Measurements from ENCODE around the gene TIGD6.

The TIGD6 gene

DNA sequence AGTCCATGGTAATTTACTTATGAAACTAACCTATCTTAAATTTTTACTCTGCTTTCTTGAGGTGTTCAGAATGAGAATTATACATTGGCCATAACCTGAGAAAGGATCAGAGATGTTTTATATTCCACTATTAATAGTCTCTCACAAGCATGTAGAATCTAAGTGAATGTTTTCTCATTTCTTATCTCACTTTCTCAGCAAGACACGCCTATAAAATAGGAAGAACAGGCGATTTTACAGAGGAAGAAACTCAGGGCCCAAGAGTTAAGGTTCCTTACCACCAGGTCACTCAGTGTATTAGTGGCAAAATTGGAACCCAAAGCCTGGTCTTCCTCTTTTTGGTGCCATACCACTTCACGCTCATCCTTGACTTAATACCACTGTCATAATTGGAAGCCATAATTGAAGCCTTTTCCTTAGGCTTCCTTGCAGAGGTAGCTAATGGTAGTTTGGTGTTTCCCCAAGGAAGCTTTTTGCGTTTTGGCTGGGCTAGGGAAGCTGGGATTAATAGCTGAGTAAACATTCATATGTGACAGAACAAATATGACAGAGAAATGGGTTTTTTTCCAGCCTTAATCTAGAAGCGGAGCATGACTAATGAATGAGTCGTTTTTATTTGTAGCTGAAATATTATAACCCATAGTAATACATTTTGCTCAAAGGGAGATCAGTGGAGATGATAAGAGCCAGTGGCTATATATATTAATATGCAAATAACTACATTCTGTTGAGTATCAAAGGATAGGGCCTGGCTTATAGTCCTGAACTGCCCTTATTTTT is 17.0 kb upstream of the TIGD6 start:
- no peak for DNase-seq

DNA sequence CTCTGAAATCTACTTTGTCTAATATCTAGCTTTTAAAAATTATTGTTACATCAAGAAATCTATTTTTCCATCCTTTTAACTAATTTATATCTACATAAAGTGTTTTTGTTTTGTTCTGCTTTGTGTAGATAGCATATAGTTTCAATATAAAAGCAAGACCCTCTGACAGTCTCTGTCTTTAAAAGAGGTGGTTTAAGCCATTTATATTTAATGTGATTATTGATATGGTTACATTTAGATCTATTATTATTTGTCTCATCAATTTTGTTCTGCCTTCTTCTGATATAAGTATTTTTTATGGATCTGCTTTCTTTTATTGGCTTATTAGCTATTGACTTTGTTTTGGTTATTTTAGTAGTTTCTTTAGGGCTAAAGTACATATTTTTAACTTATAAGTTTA is 16.1 kb upstream of the TIGD6 start:
- no peak for DNase-seq

DNA sequence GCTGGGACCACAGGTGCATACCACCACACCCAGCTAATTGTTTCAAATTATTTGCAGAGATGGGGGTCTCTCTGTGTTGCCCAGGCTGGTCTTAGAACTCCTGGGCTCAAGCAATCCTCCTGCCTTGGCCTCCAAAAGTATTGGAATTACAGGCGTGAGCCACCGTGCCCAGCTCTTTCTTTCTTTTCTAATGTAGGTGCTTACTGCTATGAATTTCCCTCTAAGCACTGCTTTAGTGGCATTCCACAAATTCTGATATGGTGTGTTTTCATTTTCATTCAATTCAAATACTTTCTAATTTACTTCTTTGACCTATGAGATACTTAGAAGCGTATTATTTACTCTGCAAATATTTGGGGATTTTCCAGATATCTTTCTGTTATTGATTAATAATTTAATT is 15.0 kb upstream of the TIGD6 start:
- no peak for DNase-seq

DNA sequence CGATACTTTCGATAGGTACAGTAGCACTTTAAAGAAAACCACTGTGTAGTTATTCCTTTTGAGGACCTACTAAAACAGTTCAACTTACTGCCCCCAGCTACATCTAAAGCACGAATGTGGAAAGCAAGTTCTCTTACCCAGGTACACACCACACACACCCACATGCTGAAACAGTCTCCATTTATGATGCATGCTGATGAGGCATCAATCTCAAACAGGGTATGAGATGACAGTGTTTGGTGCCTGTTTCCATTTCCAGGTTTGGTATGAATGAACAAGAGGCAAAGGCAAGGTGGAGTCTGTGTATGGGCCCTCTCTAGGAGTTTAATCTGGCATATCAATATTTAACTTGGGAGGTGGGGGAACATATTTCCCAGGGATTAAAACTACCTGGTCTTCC is 14.0 kb upstream of the TIGD6 start:
- no peak for DNase-seq

DNA sequence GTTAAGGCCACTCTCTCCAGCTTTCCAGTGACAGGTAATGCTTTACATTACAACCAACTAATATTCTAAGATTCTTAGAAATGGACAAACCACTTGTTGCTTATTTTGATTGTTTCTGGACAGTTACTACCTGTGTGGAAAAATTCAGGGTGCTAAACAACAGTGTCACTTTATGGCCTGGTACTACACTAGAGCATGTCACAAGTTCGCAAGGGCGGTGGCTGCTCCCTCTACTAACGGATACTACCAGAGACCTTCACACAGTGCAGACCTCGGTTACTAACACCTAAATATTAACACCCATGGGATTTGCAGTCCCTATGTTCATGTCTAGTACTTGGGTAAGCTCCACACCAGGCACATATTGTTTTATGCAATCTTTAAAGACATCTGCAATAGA is 13.5 kb upstream of the TIGD6 start:
- DNase-seq, result no peak

DNA sequence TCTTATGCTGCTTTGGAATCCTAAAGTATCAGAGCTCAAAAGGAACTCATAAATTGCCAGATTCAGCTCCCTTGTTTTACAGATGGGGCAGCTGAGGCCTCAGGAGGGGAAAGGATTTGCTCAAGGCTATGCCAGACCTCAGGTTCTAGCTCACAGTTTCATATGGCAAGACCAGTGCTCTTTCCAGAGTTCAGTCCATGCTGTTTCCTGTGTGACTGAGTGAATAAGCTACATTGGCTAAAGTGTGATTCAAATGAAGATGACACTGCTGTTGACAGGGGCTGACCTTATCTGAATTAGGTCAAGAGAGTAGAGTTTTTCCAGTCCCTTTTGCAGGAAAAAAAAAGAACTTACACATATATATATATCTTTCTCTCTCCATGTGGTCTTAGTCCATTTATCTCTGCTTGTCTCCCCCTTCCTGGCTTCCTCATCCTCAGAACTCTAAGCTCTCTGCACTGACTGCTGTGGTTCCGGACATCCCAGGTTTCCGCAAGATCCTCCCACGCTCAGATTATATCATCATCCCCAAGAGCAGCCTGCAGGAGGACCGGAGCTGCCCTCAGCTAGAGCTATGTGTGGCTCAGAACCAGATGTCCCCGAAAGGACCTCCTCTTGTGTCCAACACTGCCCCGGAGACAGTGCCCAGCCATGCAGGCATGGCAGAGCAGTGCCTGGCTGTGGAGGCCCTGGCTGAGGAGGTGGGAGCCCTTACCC is 9.4 kb upstream of the TIGD6 start:
- DNase-seq, result no peak

DNA sequence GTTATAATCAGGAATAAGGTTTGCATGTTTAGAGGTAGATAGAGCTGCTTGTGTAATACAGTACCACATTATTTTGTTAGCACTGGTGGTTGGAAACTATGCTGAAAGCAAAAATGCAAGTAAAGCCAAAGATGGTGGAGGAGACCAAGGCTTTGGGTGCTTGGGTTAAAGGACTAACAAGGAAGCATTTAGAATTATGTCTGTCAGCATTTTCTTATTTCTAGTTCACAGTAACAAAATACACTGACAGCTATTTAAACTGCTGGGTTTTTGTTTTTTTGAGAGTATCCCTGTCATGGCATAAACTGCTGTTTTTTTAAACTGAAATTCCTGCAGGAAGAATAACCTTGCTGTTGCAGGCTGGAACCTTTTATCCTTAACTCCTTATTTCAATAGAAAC is 6.6 kb upstream of the TIGD6 start:
- DNase-seq, result no peak

DNA sequence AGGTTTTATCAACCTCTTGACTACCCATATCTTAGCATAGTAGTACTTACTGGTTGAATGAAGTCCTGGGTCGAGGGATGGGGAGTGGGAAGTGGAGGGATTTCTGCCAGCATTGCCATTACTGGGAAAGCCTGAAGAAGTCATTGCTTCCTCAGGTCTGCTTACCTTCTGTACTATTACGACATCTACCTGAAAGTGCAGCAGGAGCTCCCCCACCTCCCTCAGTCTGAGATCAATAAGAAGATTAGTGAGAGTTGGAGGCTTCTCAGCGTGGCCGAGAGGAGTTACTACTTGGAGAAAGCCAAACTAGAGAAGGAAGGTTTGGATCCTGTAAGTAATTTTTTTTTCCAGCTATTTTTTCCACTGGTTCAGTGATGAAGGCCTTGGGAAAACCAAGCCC is 5.9 kb upstream of the TIGD6 start:
- no peak for DNase-seq

DNA sequence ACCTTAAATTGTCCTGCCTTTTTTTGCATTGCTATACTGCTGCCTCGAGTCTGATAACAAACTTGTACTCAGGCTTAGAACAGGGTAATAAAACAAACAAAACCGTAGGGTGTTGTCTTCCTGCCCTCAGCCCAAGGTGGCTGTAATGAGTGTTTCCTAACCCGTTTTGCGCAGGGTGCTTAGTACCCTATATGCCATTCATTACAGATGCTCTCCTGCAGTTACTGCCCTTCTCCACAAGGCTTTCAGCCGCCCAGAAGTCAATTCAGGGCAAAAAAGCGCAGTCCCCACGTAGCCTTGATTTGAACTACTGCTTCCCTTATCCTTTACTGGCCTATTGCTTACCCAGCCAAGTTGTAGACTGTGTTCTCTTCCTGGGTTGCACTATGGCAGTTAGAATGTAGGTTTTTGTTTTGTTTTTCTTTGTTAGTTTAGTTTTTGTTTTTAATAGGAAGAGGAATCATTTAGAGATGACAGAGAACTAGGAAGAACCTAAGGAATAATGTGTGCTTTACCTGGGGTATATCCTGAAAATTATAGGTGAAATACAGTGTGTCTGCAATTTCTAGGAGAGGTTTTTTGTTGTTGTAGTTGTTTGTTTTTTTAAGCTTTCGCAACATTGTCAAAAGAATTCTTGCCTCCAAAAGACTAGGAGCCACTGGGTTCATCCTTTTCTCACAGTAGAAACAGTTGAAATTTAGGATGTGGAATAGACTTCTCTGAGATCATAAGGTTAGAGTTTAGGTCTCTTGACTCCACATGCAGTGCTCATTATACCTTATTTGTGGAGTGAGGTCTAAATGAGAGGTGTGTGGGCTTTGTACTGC is 1.4 kb upstream of the TIGD6 start:
- peak in 3 of 56 donors; percentile 3 to 19 (median 7) for DNase-seq

DNA sequence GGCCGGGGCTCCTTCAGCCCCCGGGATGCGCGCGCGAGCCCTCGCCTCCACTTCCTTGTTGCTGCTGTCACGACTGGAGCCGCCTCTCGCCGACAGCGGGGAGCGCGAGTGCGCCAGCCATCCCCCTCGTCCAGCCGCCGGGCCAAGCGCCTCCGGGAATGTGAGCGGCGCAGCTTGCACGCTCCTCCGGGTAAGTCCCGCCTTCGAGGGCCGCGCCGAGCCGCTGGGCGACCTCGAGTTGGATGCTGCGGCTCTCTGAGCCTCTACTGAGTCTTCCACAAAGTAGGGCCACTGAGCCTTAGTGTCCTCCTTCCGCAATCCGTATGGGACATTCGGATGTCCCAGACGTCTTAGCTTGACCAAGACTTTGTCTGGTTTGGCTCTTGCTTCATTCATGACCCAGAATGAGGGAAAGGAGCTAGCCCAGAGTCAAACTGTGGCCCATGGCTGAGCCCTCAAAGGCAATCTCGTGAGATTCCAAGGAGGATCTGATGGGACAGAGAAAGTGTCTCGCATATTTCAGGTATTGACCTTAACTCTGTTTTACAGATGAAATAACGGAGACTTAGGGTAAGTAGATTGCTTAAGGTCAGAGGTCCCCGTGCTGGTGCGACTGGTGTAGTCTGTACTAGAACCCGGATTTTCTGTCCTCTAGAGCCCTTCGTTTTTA is 671 bp upstream of the TIGD6 start:
- peak in 10 of 56 donors; percentile 21 to 58 (median 44) for DNase-seq

DNA sequence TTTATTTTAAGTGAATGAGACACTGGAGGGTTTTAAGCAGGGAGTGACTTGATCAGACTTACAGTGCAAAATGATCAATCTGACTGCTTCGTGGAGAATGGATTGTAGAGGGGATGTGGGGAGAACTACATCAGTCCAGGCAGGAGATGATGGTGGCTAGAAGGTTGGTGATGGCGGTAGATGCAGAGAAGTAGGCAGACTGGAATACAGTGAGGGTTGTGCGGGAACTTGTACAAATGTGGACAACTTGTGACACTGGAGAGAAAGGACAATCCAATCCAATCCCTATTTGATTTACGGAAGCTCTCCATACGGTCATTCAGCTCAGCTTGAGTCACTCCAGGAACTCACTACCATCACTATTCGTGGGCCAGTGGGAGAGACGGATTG is 593 bp downstream of the TIGD6 start:
- DNase-seq, result no peak

DNA sequence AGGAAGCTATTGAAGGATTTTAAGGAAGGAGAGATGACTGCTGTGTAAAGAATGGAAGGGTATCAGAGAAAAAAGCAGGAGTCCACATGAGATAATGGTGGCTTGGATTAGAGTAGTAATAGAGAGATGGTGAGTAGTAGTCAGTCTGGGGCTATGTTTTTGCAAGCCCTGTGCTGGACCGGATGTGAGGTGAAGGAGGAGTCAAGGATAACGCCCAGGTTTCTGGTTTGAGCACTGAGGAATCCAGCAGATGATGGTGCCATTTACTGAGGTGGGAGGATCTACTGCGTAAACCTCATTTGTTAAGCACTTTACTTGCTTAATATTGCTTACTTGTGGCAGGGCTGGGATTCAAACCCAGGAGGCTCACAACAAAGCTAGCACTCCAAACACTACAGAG is 1.1 kb downstream of the TIGD6 start:
- DNase-seq, result no peak

DNA sequence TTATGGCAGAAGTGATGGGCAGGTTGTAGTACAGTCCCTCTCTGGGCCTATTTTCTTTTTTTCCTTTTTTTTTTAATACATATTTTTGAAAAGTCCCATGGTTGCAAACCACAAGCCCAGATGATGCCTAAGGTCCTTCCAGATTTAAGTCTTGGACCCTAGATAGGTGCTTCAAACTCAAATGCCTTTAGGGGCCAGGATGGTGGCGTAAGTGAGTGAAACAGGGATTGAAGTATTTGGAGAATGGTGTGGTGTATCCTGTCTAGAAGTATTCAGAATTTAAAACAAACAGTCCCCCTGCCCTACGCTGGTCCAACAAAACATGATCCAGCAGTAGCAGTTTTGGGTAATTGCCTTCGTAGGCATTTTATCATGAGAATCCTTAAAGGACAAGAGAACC is 2.2 kb downstream of the TIGD6 start:
- DNase-seq, result no peak

DNA sequence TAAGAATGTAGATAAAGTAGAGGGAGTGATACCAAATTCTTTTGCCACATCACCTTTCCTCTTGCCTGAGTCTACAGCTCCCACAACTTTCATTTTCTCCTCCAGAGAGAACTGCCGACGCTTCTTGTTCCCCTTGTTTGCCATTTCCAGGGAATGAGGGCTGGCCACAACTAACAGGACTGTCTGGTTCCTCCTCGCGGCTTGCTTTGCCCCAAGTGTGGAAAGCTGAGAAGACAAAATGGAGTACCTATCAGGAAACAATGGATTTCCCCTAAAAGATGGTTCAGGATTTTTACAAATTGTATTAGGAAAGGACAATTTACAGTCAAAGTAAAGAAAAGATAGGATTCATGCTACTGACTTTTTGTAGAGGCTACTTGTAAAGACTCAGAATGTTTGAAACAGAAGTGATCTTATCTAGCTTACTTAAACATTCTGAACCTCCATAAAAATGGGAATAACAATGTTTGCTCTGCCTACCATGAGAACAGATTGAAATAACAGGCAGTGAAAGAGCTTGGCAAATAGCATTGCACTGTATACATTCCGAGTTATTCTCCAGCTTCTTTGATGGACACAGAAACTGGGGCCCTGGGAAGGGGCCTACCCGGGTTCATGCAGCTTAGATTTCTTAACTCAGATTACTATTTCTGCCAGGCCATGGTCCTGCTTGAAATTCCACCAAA is 4.1 kb downstream of the TIGD6 start:
- no peak for DNase-seq

DNA sequence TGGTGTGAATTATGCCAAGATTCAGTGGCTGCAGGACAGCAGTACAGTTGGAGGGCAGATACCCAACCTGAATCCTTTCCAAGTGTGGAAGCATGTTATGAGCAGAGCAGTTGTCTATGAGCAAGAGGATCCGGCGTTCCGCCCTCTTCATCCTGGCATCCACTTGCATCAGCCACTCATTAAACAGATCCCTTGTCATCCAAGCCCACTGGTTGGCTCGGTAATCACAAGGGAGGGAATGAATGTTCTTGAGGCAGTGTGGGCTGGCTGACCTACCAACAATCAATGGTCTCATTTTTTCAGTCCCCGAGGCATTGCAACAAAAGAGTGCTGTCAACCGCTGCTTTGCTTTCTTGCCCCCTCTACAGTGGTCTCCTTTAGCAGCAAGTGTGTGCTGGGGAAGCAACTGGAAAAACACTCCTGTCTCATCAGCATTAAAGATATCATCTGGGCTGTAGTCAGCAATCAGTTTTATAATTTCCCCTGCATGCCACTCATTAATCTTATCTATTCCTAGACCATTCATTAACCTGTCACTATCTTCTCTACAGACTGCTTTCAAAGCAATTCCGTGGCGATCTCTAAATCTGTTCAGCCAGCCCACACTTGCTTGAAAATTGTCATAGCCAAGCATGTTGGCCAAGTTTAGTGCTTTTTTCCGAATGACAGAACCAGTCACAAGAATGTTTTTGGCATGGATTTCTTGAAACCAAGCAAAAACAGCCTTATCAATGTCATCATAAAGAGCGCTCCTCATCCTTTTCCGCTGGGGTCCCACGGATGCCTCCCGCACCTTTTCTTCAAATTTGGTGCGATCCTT is 4.9 kb downstream of the TIGD6 start:
- peak in 38 of 56 donors; percentile 7 to 70 (median 30) for DNase-seq

DNA sequence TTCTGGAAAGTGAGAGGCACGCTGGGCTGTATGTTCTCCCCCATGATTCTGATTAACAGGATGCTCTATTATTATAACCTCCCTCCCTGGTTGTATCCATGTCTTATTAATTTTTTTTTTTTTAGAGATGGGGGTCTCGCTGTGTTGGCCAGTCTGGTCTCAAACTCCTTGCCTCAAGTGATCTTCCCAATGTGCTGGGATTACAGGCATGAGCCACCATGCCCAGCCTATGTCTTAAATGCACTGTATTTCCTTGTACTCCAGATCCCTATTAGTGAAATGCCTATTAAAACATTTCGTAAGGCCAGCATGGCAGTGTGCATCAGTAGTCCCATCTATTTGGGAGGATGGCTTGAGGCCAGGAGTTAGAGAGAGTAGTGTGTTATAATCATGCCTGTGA is 7.0 kb downstream of the TIGD6 start:
- DNase-seq, result no peak

DNA sequence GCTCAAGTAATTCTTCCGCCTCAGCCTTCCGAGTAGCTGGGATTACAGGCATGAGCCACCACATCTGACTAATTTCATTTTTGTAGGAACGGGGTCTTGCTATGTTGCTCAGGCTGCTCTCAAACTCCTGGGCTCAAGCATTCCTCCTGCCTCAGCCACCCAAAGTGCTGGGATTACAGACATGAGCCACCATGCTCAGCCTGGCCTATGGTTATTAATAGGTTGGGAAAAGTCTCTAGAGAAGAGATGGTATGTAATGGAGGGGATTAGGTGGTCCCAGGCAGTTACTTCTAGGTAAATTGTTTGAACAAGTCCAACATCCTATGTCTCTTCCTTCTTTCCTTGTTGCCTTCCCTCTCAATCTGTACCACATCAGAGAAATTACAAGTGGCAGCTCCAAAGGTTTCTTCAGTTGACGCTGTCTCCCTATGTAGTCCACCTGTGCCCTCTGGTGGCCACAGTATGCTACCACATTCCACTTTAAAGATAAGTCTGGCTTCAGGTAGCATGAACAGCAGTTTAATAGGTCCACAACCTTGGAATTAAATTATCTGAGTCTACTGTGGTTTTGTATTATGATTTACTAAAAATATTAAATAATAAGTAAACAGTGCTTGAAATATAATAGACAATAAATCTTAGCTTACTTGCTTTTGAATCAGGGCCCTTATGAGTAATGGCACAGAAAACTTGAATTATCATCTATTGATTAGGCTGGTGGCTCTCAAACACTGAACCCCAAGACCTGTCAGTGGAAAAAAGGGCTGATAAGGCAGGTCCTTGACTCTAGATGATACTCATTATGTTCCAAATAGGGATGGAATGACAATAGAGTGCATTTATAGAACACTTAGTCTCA is 9.7 kb downstream of the TIGD6 start:
- peak in 39 of 56 donors; percentile 4 to 84 (median 25) for DNase-seq

DNA sequence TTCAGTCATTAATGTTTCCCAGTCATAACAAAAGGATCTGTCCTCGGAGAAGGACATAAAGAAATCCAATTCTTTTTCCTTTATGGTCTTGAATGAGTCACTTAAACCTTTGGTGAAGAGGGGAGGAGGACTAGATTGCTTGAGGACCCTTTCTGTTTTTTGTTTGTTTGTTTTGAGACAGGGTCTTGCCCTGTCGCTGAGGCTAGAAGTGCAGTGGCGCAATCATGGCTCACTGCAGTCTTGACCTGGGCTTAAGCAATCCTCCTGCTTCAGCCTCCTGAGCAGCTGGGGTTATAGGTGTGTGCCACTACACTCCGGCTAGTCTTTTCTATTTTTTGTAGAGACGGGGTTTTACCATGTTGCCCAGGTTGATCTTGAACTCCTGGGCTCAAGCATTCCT is 12.3 kb downstream of the TIGD6 start:
- no peak for DNase-seq

DNA sequence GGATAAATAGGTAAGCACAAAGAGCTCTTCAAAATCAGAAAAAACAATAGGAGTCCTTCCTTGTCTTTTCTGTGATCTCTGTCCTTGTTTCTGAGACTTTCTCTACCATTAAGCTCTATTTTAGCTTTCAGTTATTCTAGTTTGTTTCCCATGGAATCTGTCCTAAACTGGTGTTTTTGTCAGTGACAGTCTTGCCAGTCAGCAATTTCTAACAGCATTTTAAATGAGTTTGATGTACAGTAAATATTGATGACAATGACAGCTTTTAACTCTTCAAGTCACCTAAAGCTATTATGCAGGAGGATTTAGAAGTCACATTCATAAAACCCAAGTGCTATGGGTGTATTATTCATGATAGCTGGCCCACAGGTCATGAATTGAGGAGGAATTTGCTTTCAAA is 17.9 kb downstream of the TIGD6 start:
- DNase-seq, result no peak

All from amygdala (tissue), 56 donors.